Measurements from ENCODE around the gene CFAP210.
"Not testable (repeated sequence)": the region's sequence is repeated elsewhere in the genome, so short reads cannot be mapped to it uniquely, and the experiment has no call there.

DNA sequence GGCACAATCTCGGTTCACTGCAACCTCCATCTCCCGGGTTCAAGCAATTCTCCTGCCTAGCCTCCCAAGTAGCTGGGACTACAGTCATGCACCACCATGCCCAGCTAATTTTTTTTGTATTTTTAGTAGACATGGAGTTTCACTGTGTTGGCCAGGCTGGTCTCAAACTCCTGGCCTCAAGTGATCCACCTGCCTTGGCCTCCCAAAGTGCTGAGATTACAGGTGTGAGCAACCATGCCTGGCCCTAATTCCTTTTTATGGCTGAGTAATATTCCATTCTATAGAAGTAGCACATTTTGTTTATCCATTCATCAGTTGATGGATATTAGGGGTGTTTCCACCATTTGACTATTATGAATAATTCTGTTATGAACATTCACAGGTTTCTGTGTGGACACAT, 9.5 kb downstream of the CFAP210 start:
- TF ChIP-seq POLR2A (IDR thresholded peaks at IDR 0.05), result not testable (repeated sequence)
- TF ChIP-seq, protein P1, sequence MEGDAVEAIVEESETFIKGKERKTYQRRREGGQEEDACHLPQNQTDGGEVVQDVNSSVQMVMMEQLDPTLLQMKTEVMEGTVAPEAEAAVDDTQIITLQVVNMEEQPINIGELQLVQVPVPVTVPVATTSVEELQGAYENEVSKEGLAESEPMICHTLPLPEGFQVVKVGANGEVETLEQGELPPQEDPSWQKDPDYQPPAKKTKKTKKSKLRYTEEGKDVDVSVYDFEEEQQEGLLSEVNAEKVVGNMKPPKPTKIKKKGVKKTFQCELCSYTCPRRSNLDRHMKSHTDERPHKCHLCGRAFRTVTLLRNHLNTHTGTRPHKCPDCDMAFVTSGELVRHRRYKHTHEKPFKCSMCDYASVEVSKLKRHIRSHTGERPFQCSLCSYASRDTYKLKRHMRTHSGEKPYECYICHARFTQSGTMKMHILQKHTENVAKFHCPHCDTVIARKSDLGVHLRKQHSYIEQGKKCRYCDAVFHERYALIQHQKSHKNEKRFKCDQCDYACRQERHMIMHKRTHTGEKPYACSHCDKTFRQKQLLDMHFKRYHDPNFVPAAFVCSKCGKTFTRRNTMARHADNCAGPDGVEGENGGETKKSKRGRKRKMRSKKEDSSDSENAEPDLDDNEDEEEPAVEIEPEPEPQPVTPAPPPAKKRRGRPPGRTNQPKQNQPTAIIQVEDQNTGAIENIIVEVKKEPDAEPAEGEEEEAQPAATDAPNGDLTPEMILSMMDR (IDR thresholded peaks at IDR 0.05), result not testable (repeated sequence)
